Activated T-cell treated with anti-CD3 and anti-CD28 coated beads, Interleukin-2, amount 50 U/mL, for 72 hours (primary cell): Measurements from ENCODE around the gene MYBPC1. TPM values are rescaled to one million over a fixed set of nuclear protein-coding genes. Genes with fewer than 3 reads are reported as not detected.

Experiments
- ATAC-seq, 2 donors: fragments of 150-1000 bp; cut with Tn5 transposase; replicated peaks in 1 of 2; 2 replicates each; pipeline ENCODE4 v1.10.0; 2021; ENCODE audit warnings: moderate library complexity in 2 of 2, mild to moderate bottlenecking in 1 of 2
- DNase-seq, 2 donors: peaks; one replicate each; pipeline ENCODE4 v3.0.0; 2021 to 2022; ENCODE audit warnings: mixed read lengths in 1 of 2
- H3K27ac Mint-ChIP-seq: one replicate; pipeline ENCODE4 v1.8.0; 2022; ENCODE audit warnings: mild to moderate bottlenecking, moderate library complexity, mixed read lengths
- H3K27me3 Mint-ChIP-seq: one replicate; pipeline ENCODE4 v1.8.0; 2022; ENCODE audit warnings: low read depth, mixed read lengths
- H3K36me3 Mint-ChIP-seq, 2 donors: one replicate each; pipeline ENCODE4 v1.8.0; 2022; ENCODE audit warnings: mixed read lengths in 2 of 2, mild to moderate bottlenecking in 1 of 2; ENCODE audit not compliant: insufficient read depth in 2 of 2
- H3K4me1 Mint-ChIP-seq: one replicate; pipeline ENCODE4 v1.8.0; 2022; ENCODE audit warnings: low read depth, mixed read lengths
- H3K4me3 Mint-ChIP-seq, 2 donors: one replicate each; pipeline ENCODE4 v1.8.0; 2022; ENCODE audit warnings: mild to moderate bottlenecking in 2 of 2, mixed read lengths in 2 of 2, moderate library complexity in 2 of 2
- H3K9me3 Mint-ChIP-seq, 2 donors: one replicate each; pipeline ENCODE4 v1.8.0; 2022; ENCODE audit warnings: mixed read lengths in 2 of 2
- total RNA-seq, 2 donors: library from RNA; stranded (reverse); gene quantifications; one replicate each; pipeline ENCODE4 v1.2.3, GENCODE V29; 2022

Gene MYBPC1
- total RNA-seq, 2 donors from 2014 or later, result not detected

GRCh38 chr12:101608301-101609133 is 13.7 kb downstream of the MYBPC1 start:
- ATAC-seq, result no peak
- H3K4me1 Mint-ChIP-seq, result peaks cover 7% of the 10 kb centered on the region
- H3K27ac Mint-ChIP-seq, result no peak overlapping the region
- DNase-seq, result no peak
- no peaks in the 10 kb centered on the region for H3K27me3 Mint-ChIP-seq
- no peaks in the 10 kb centered on the region for H3K36me3 Mint-ChIP-seq
- no peaks in the 10 kb centered on the region for H3K9me3 Mint-ChIP-seq
- H3K4me3 Mint-ChIP-seq, result no peak overlapping the region

- ATAC-seq (no peak), DNase-seq (no peak)
- Mint-ChIP-seq H3K4me1 (peaks cover under 1% of the 10 kb centered on the region), H3K4me3 (no peak overlapping the region), H3K9me3 (no peaks in the 10 kb centered on the region), H3K36me3 (no peaks in the 10 kb centered on the region), H3K27ac (no peak overlapping the region), H3K27me3 (no peaks in the 10 kb centered on the region)
Measured at GRCh38 chr12:101609198-101609597, 14.4 kb downstream of the MYBPC1 start.

DNA sequence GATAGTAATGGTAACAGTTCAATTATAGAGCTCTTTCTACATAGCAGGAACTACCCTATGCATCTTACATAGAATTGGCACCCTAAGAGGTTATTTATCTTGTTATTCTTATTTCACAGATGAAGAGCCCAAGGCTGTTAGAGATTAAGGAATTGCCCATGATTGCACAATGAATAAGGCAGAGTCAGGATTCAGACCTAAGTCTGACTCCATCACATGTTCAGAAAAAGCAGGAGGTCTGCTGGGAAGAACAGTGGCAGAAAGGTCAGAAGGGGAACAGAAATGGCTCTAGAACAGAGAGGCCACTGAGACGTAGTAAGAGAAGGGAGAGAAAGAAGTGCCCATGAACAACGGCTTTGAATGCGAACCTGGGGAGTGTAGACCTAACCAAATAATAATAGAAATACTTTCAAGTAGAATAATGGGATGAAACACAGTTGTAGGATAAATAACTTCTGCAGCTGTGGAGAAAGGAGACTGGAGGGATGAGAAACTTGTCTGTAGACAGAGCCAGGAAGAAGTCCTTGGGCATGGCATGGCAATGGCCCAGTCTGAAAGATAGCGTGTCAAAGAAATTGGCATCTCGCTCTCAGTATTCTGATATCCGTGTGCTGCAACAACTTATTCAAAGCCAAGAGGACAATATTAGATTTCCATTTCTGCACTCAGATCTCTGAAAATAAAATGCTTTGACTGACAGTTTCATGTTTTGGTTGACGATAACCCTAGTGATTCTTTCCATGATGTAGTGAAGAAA is 17.6 kb downstream of the MYBPC1 start:
- Mint-ChIP-seq H3K4me3 (no peak overlapping the region), H3K4me1 (peaks cover 16% of the 10 kb centered on the region), H3K27ac (no peak overlapping the region), H3K9me3 (no peaks in the 10 kb centered on the region), H3K27me3 (no peaks in the 10 kb centered on the region), H3K36me3 (no peaks in the 10 kb centered on the region)
- DNase-seq (no peak), ATAC-seq (no peak)

- H3K4me1 Mint-ChIP-seq, result peaks cover 24% of the 10 kb centered on the region
- DNase-seq, result peak in 1 of 2 donors; percentile 3
- ATAC-seq, result peak in 1 of 2 donors; percentile 60
- H3K27me3 Mint-ChIP-seq, result peaks cover 9% of the 10 kb centered on the region
- H3K9me3 Mint-ChIP-seq, result no peaks in the 10 kb centered on the region
- no peaks in the 10 kb centered on the region for H3K36me3 Mint-ChIP-seq
- H3K27ac Mint-ChIP-seq, result peak overlapping the region; percentile 40
- H3K4me3 Mint-ChIP-seq, result peak overlapping the region; percentile 19 to 55
Measured at GRCh38 chr12:101616027-101616494, 21.3 kb downstream of the MYBPC1 start.

GRCh38 chr12:101619026-101619786 is 24.4 kb downstream of the MYBPC1 start:
- Mint-ChIP-seq H3K4me3 (no peak overlapping the region), H3K36me3 (no peaks in the 10 kb centered on the region), H3K27ac (no peak overlapping the region), H3K27me3 (peaks cover 9% of the 10 kb centered on the region), H3K9me3 (no peaks in the 10 kb centered on the region), H3K4me1 (peaks cover 24% of the 10 kb centered on the region)
- no peak for DNase-seq
- ATAC-seq, result no peak

GRCh38 chr12:101619858-101620761 is 25.3 kb downstream of the MYBPC1 start:
- peaks cover 20% of the 10 kb centered on the region for H3K4me1 Mint-ChIP-seq
- no peak for ATAC-seq
- H3K36me3 Mint-ChIP-seq, result no peaks in the 10 kb centered on the region
- no peak overlapping the region for H3K27ac Mint-ChIP-seq
- H3K4me3 Mint-ChIP-seq, result no peak overlapping the region
- H3K27me3 Mint-ChIP-seq, result peaks cover 9% of the 10 kb centered on the region
- no peak for DNase-seq
- no peaks in the 10 kb centered on the region for H3K9me3 Mint-ChIP-seq

GRCh38 chr12:101620762-101621133 is 26.0 kb downstream of the MYBPC1 start:
- Mint-ChIP-seq H3K36me3 (no peaks in the 10 kb centered on the region), H3K4me1 (peaks cover 16% of the 10 kb centered on the region), H3K27me3 (peaks cover 9% of the 10 kb centered on the region), H3K4me3 (no peak overlapping the region), H3K27ac (no peak overlapping the region), H3K9me3 (no peaks in the 10 kb centered on the region)
- ATAC-seq (no peak), DNase-seq (no peak)

- Mint-ChIP-seq H3K9me3 (no peaks in the 10 kb centered on the region), H3K36me3 (peaks cover 0 to 3% of the 10 kb centered on the region in 2 donors), H3K27me3 (no peaks in the 10 kb centered on the region), H3K27ac (no peak overlapping the region), H3K4me1 (no peaks in the 10 kb centered on the region), H3K4me3 (no peak overlapping the region)
- no peak for ATAC-seq
- DNase-seq, result no peak
Measured at GRCh38 chr12:101628676-101629075, 33.9 kb downstream of the MYBPC1 start.

- peaks cover 0 to 3% of the 10 kb centered on the region in 2 donors for H3K36me3 Mint-ChIP-seq
- ATAC-seq, result peak; percentile 48 to 49
- no peak for DNase-seq
- no peak overlapping the region for H3K27ac Mint-ChIP-seq
- H3K4me3 Mint-ChIP-seq, result no peak overlapping the region
- no peaks in the 10 kb centered on the region for H3K27me3 Mint-ChIP-seq
- no peaks in the 10 kb centered on the region for H3K9me3 Mint-ChIP-seq
- peaks cover 13% of the 10 kb centered on the region for H3K4me1 Mint-ChIP-seq
Measured at GRCh38 chr12:101634724-101635123, 40.0 kb downstream of the MYBPC1 start.

DNA sequence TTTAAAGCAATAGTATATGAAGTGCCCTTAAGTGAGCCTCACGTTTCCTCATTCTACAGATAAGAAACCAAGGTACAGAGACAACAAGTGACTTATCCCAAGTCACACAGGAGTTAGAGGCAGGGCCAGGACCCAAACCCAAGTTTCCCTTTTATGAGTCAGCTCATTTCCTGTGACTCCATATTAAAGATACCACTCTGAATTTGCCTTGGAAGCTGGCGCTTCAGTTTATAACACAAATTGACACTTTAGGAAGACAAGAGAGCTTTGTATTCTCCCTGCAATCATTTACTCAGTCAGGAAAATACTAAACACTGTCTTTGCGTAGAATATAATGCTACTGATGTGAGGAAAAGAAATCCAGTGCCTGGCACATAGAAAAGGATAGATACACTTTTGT is 43.2 kb downstream of the MYBPC1 start:
- Mint-ChIP-seq H3K4me1 (peaks cover 18% of the 10 kb centered on the region), H3K36me3 (peaks cover 0 to 2% of the 10 kb centered on the region in 2 donors), H3K9me3 (no peaks in the 10 kb centered on the region), H3K27me3 (peaks cover 27% of the 10 kb centered on the region), H3K4me3 (no peak overlapping the region), H3K27ac (no peak overlapping the region)
- ATAC-seq (no peak), DNase-seq (no peak)

DNA sequence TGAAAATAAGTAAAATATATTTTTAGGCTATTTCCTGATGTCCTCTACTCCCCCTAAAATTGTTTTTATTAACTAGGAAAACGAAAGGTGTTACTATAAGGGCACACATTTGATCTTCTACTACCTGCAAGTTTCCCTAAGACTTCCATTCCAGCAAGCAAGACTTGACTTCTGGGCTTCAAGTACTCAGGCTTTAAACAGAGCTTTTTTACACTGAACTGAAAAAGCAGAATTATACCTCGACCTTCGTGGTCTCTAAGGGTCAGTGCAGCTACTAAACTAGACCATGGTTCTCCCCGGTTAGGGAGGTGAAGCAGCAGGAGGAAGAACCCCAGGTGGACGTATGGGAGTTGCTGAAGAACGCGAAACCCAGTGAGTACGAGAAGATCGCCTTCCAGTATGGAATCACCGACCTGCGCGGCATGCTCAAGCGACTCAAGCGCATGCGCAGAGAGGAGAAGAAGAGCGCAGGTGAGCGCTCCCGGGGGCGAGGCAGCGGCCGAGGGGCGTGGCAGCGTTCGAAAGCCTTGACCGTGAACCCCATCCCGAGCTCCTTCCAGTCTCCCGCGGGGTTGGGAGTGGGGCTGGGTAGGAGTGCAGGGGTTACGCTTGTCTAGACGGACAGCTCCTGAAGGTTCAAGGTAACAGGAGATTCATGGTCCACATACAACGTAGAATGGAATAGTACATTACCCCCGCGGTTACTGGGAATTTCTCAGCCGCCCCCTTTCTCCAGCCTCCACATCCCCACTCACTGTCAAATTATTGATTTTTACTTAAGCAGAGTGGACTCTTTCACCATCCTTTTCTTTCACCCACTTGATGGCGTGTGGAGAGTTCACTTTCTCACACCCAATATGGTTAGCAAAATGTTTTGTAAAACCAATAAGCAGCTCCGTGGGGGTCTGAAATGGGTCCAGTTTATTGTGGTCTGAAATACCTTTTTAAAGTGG is 47.6 kb downstream of the MYBPC1 start:
- Mint-ChIP-seq H3K27ac (no peak overlapping the region), H3K9me3 (no peaks in the 10 kb centered on the region), H3K27me3 (peaks cover 29% of the 10 kb centered on the region), H3K4me3 (peak overlapping the region; percentile 69 to 74), H3K36me3 (no peaks in the 10 kb centered on the region), H3K4me1 (peaks cover 5% of the 10 kb centered on the region)
- peak in 1 of 2 donors; percentile 2 for DNase-seq
- ATAC-seq, result no peak
